GM12878 (cell line): ENCODE results near the gene PRKAR1A.

Source experiments
- CREB1 ChIP-seq: IDR thresholded peaks from 2 replicates; pipeline ENCODE4 v1.6.1; 2012; ENCODE audit warnings: low read depth, mild to moderate bottlenecking, inconsistent platforms
- HDGF ChIP-seq: fragments of 450-650 bp; IDR thresholded peaks from 2 replicates; pipeline ENCODE4 v1.6.1; 2016; ENCODE audit warnings: antibody characterized with exemption
- MTA2 ChIP-seq: fragments of 450-650 bp; IDR thresholded peaks from 2 replicates; pipeline ENCODE4 v1.6.1; 2016; ENCODE audit warnings: low read depth, mild to moderate bottlenecking, moderate library complexity
- POLR2AphosphoS5 ChIP-seq: IDR thresholded peaks from 2 replicates; pipeline ENCODE4 v1.6.1; 2011; ENCODE audit warnings: mild to moderate bottlenecking, low read length, inconsistent platforms
- ZNF274 ChIP-seq: IDR thresholded peaks from one replicate; pipeline ENCODE4 v1.8.0; 2011; ENCODE audit not compliant: insufficient read length, insufficient read depth
- TF ChIP-seq, protein P1 (sequence below): IDR thresholded peaks from 2 replicates; pipeline ENCODE4 v1.6.1; 2011; ENCODE audit warnings: low read depth, low read length, improper control_type of control experiment, borderline replicate concordance
- TF ChIP-seq, protein P2 (sequence below), 3 experiments: IDR thresholded peaks in 2 of 3; conservative IDR thresholded peaks in 1 of 3; 2 replicates each; pipeline ENCODE4 v1.5.1; 2011; ENCODE audit warnings: low read depth in 3 of 3, low read length in 3 of 3, mild to moderate bottlenecking in 3 of 3, control low read depth in 2 of 3, moderate library complexity in 2 of 3, inconsistent platforms in 1 of 3, mixed read lengths in 1 of 3; ENCODE audit not compliant: control insufficient read depth in 2 of 3, insufficient read depth in 1 of 3; ENCODE audit errors: extremely low read depth in 1 of 3
- TF ChIP-seq, protein P3 (sequence below): IDR thresholded peaks from 2 replicates; pipeline ENCODE4 v1.6.1; 2012; ENCODE audit warnings: low read length, inconsistent platforms

DNA sequence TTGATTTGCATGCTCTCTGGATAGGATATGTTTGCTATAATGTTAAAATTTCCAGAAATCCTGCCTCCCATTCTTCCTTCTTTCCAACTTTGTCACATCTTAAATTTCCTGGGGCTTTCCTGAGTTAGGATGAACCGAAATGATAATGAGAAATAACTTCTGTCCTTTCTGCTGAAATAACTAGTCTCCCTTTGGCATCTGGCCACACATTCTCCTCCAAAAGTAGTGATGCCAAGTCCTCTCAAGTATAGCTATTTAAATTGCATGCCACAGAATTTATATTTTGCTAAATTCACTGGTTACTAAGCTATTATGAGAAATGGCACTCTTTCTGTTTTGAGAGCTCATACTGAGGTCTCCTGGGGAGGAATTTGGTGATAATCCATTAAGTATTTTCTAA, 58.3 kb downstream of the PRKAR1A start:
- TF ChIP-seq CREB1 (no peak), POLR2AphosphoS5 (no peak), MTA2 (no peak), ZNF274 (no peak), HDGF (no peak)
- TF ChIP-seq, protein P1, sequence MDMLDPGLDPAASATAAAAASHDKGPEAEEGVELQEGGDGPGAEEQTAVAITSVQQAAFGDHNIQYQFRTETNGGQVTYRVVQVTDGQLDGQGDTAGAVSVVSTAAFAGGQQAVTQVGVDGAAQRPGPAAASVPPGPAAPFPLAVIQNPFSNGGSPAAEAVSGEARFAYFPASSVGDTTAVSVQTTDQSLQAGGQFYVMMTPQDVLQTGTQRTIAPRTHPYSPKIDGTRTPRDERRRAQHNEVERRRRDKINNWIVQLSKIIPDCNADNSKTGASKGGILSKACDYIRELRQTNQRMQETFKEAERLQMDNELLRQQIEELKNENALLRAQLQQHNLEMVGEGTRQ, result no peak
- TF ChIP-seq, protein P2, sequence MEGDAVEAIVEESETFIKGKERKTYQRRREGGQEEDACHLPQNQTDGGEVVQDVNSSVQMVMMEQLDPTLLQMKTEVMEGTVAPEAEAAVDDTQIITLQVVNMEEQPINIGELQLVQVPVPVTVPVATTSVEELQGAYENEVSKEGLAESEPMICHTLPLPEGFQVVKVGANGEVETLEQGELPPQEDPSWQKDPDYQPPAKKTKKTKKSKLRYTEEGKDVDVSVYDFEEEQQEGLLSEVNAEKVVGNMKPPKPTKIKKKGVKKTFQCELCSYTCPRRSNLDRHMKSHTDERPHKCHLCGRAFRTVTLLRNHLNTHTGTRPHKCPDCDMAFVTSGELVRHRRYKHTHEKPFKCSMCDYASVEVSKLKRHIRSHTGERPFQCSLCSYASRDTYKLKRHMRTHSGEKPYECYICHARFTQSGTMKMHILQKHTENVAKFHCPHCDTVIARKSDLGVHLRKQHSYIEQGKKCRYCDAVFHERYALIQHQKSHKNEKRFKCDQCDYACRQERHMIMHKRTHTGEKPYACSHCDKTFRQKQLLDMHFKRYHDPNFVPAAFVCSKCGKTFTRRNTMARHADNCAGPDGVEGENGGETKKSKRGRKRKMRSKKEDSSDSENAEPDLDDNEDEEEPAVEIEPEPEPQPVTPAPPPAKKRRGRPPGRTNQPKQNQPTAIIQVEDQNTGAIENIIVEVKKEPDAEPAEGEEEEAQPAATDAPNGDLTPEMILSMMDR (IDR thresholded peaks at IDR 0.05 in 2 of 3, conservative IDR thresholded peaks at IDR 0.05 in 1 of 3; ENCODE audit: control insufficient read depth in 2 of 3, extremely low read depth in 1 of 3, insufficient read depth in 1 of 3, low read depth in 3 of 3, low read length in 3 of 3), result no peak
- TF ChIP-seq, protein P3, sequence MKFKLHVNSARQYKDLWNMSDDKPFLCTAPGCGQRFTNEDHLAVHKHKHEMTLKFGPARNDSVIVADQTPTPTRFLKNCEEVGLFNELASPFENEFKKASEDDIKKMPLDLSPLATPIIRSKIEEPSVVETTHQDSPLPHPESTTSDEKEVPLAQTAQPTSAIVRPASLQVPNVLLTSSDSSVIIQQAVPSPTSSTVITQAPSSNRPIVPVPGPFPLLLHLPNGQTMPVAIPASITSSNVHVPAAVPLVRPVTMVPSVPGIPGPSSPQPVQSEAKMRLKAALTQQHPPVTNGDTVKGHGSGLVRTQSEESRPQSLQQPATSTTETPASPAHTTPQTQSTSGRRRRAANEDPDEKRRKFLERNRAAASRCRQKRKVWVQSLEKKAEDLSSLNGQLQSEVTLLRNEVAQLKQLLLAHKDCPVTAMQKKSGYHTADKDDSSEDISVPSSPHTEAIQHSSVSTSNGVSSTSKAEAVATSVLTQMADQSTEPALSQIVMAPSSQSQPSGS, result no peak
